Neural cell (in vitro differentiated cells): Measurements from ENCODE around the gene MTF2.
"Not testable (repeated sequence)": the region's sequence is repeated elsewhere in the genome, so short reads cannot be mapped to it uniquely, and the experiment has no call there.

ENCODE experiments used
- CTCF ChIP-seq: fragments of 450-650 bp; IDR thresholded peaks from 2 replicates; pipeline ENCODE4 v1.5.1; 2014; ENCODE audit warnings: antibody characterized with exemption, mild to moderate bottlenecking, moderate library complexity; ENCODE audit not compliant: poor library complexity, severe bottlenecking
- EP300 ChIP-seq: fragments of 450-650 bp; conservative IDR thresholded peaks from 2 replicates; pipeline ENCODE4 v1.6.1; 2014; ENCODE audit warnings: antibody characterized with exemption, mild to moderate bottlenecking, moderate library complexity; ENCODE audit not compliant: poor library complexity, severe bottlenecking
- EZH2 ChIP-seq: fragments of 200-600, 300-800 bp; shearing (Covaris generic), sonication (generic); IDR thresholded peaks from 2 replicates; pipeline ENCODE4 v1.6.1; 2014; ENCODE audit warnings: antibody characterized with exemption, low read length, borderline replicate concordance, mild to moderate bottlenecking; ENCODE audit not compliant: insufficient read depth, poor library complexity, severe bottlenecking
- MXI1 ChIP-seq: fragments of 450-650 bp; conservative IDR thresholded peaks from 2 replicates; pipeline ENCODE4 v1.6.1; 2014; ENCODE audit warnings: antibody characterized with exemption, mild to moderate bottlenecking; ENCODE audit not compliant: poor library complexity, severe bottlenecking
- POLR2AphosphoS5 ChIP-seq: IDR thresholded peaks from 2 replicates; pipeline ENCODE4 v1.6.1; 2012
- RAD21 ChIP-seq: fragments of 450-650 bp; conservative IDR thresholded peaks from 2 replicates; pipeline ENCODE4 v1.6.1; 2014; ENCODE audit warnings: antibody characterized with exemption, mild to moderate bottlenecking, moderate library complexity
- REST ChIP-seq: IDR thresholded peaks from 2 replicates; pipeline ENCODE4 v1.6.1; 2012; ENCODE audit warnings: borderline replicate concordance
- SMC3 ChIP-seq: fragments of 450-650 bp; conservative IDR thresholded peaks from 2 replicates; pipeline ENCODE4 v1.6.1; 2014; ENCODE audit warnings: antibody characterized with exemption, mild to moderate bottlenecking, moderate library complexity; ENCODE audit not compliant: poor library complexity
- TAF1 ChIP-seq: IDR thresholded peaks from 2 replicates; pipeline ENCODE4 v1.6.1; 2012; ENCODE audit warnings: low read depth

GRCh38 chr1:93170141-93170678, 91.1 kb downstream of the MTF2 start:
- TF ChIP-seq EZH2, MXI1, REST, CTCF, POLR2AphosphoS5, SMC3, RAD21, EP300, TAF1: not testable (repeated sequence)
